Retinal pigment epithelial cell (primary cell): Measurements from ENCODE around the gene GEN1.

Experiments
- DNase-seq: peaks from one replicate; pipeline ENCODE4 v3.0.0-alpha.2; 2010; ENCODE audit warnings: low read depth
- H3K4me3 ChIP-seq: 2 replicates; pipeline ENCODE4 v1.5.1; 2011; ENCODE audit warnings: mild to moderate bottlenecking, low read length, control low read depth, moderate library complexity
- CTCF ChIP-seq: conservative IDR thresholded peaks from 2 replicates; pipeline ENCODE4 v1.5.1; 2011; ENCODE audit warnings: low read depth, low read length, control low read depth, inconsistent platforms

GEN1 gene

GRCh38 chr2:17752892-17753802 is 791 bp upstream of the GEN1 start:
- peak overlapping the region; percentile 77 for H3K4me3 ChIP-seq
- TF ChIP-seq CTCF: no peak
- DNase-seq: no peak

- DNase-seq: no peak
- TF ChIP-seq CTCF: no peak
- H3K4me3 ChIP-seq: peak overlapping the region; percentile 77
These were observed 961 bp downstream of the GEN1 start for GRCh38 chr2:17754773-17755425.

- no peak overlapping the region for H3K4me3 ChIP-seq
- TF ChIP-seq CTCF: no peak
- no peak for DNase-seq
These were observed 2.7 kb downstream of the GEN1 start for GRCh38 chr2:17756668-17757067.

GRCh38 chr2:17757321-17757720 is 3.4 kb downstream of the GEN1 start:
- H3K4me3 ChIP-seq: no peak overlapping the region
- peak; percentile 15 for TF ChIP-seq CTCF
- no peak for DNase-seq

- no peak for TF ChIP-seq CTCF
- DNase-seq: no peak
- no peak overlapping the region for H3K4me3 ChIP-seq
These were observed 4.2 kb downstream of the GEN1 start for GRCh38 chr2:17758118-17758517.

GRCh38 chr2:17759805-17760204 is 5.9 kb downstream of the GEN1 start:
- DNase-seq: no peak
- no peak for TF ChIP-seq CTCF
- H3K4me3 ChIP-seq: no peak overlapping the region
